ENCODE results near the gene PAGE2.
"Not testable (repeated sequence)": the region's sequence is repeated elsewhere in the genome, so short reads cannot be mapped to it uniquely, and the experiment has no call there.

PAGE2 gene

GRCh38 chrX:55088795-55089489 lies at the start of gene PAGE2:
Gene PAGE2, plus strand, starts transcription at chrX:55089018. Its CDS starts 1,003 bp downstream, at chrX:55090021.
- DNase-seq: no peak

GRCh38 chrX:55039471-55039870 lies 49.3 kb upstream of the PAGE2 start:
- no peak for DNase-seq

- DNase-seq: no peak
Measured at GRCh38 chrX:55041514-55041913, 47.3 kb upstream of the PAGE2 start.

GRCh38 chrX:55050599-55050998 lies 38.2 kb upstream of the PAGE2 start:
- not testable (repeated sequence) for DNase-seq

GRCh38 chrX:55056820-55057674 lies 31.8 kb upstream of the PAGE2 start:
- DNase-seq: no peak

- DNase-seq: no peak
Measured at GRCh38 chrX:55057675-55058249, 31.1 kb upstream of the PAGE2 start.

GRCh38 chrX:55067180-55067579 lies 21.6 kb upstream of the PAGE2 start:
- not testable (repeated sequence) for DNase-seq

GRCh38 chrX:55072286-55072685 lies 16.5 kb upstream of the PAGE2 start:
- no peak for DNase-seq

GRCh38 chrX:55074851-55075467 lies 13.9 kb upstream of the PAGE2 start, which contains the start of gene PAGE2B:
Gene PAGE2B, plus strand, starts transcription at chrX:55075030. Its CDS starts 1,012 bp downstream, at chrX:55076042.
- DNase-seq: no peak

- no peak for DNase-seq
Measured at GRCh38 chrX:55098691-55099090, 9.9 kb downstream of the PAGE2 start.

- no peak for DNase-seq
Measured at GRCh38 chrX:55099162-55099561, 10.3 kb downstream of the PAGE2 start.

GRCh38 chrX:55102754-55103153 lies 13.9 kb downstream of the PAGE2 start:
- DNase-seq: no peak

- DNase-seq: no peak
Measured at GRCh38 chrX:55107262-55107661, 18.4 kb downstream of the PAGE2 start.

GRCh38 chrX:55107911-55108310 lies 19.1 kb downstream of the PAGE2 start:
- DNase-seq: no peak

- DNase-seq: no peak
Measured at GRCh38 chrX:55109306-55109705, 20.5 kb downstream of the PAGE2 start.

GRCh38 chrX:55111578-55112254 lies 22.9 kb downstream of the PAGE2 start:
- DNase-seq: no peak

GRCh38 chrX:55116589-55116988 lies 27.8 kb downstream of the PAGE2 start:
- not testable (repeated sequence) for DNase-seq

- no peak for DNase-seq
Measured at GRCh38 chrX:55118574-55118973, 29.8 kb downstream of the PAGE2 start.

- no peak for DNase-seq
Measured at GRCh38 chrX:55119271-55119670, 30.5 kb downstream of the PAGE2 start.

- DNase-seq: no peak
Measured at GRCh38 chrX:55119712-55120111, 30.9 kb downstream of the PAGE2 start.

- DNase-seq: no peak
Measured at GRCh38 chrX:55120761-55121358, 32.0 kb downstream of the PAGE2 start.

- no peak for DNase-seq
Measured at GRCh38 chrX:55123900-55124299, 35.1 kb downstream of the PAGE2 start.
